Endothelial cell of umbilical vein (primary cell): Measurements from ENCODE around the gene CDKL4. TPM values are rescaled to one million over a fixed set of nuclear protein-coding genes. Genes with fewer than 3 reads are reported as not detected.

Experiments used
- BruUV-seq: library from RNA; stranded (reverse); fragments of 400-500 nt; replicated peaks from 2 replicates; lab custom pipeline; 2021; lab: Mats Ljungman, UMichigan
- CTCF ChIA-PET: fragments of 300-600, 350-600 bp; sonication (Branson Sonifier 250); formaldehyde crosslinking; loops from one replicate; lab custom pipeline; 2021; ENCODE audit warnings: antibody characterized with exemption, inconsistent platforms; lab: Charles Lee
- POLR2A ChIA-PET: fragments of 300-600, 350-600 bp; sonication (Branson Sonifier 250); formaldehyde crosslinking; loops from one replicate; lab custom pipeline; 2021; ENCODE audit warnings: antibody characterized with exemption, inconsistent platforms; lab: Charles Lee
- DNase-seq: peaks from one replicate; pipeline ENCODE4 v3.0.0-alpha.2; 2011; ENCODE audit warnings: low read depth, low spot score
- FAIRE-seq: peaks from 2 replicates; lab custom pipeline; 2011; peaks lifted over from hg19 to GRCh38; lab: Jason Lieb, UNC
- H2AFZ ChIP-seq: 2 replicates; pipeline ENCODE4 v1.6.0; 2012; ENCODE audit warnings: low read depth, low read length, control low read depth, inconsistent platforms
- H3K27ac ChIP-seq: 2 replicates; pipeline ENCODE4 v1.5.1; 2011; ENCODE audit warnings: low read depth, mild to moderate bottlenecking, control low read depth, low read length, moderate library complexity; ENCODE audit not compliant: insufficient read depth
- H3K27me3 ChIP-seq, 2 experiments: 2 replicates each; pipeline versions ENCODE4 v1.6.0 to v1.6.1; 2011; ENCODE audit warnings: low read length in 2 of 2, mixed read lengths in 1 of 2; ENCODE audit not compliant: control insufficient read depth in 2 of 2, insufficient read depth in 2 of 2
- H3K36me3 ChIP-seq, 2 experiments: 2 replicates in 1 of 2; 3 replicates in 1 of 2; pipeline ENCODE4 v1.5.1; 2011; ENCODE audit warnings: low read length in 2 of 2, mild to moderate bottlenecking in 1 of 2, moderate library complexity in 1 of 2; ENCODE audit not compliant: control insufficient read depth in 2 of 2, insufficient read depth in 2 of 2; ENCODE audit errors: extremely low read depth in 1 of 2
- H3K4me1 ChIP-seq: 3 replicates; pipeline ENCODE4 v1.5.1; 2011; ENCODE audit warnings: mild to moderate bottlenecking, low read length; ENCODE audit not compliant: control insufficient read depth, insufficient read depth; ENCODE audit errors: extremely low read depth
- H3K4me2 ChIP-seq: 2 replicates; pipeline ENCODE4 v1.6.1; 2011; ENCODE audit warnings: low read length, control low read depth, mixed read lengths; ENCODE audit not compliant: insufficient read depth
- H3K4me3 ChIP-seq, 3 experiments: fragments of 200-600 bp in 1 of 3; sonication (generic), shearing (Covaris generic) in 1 of 3; replicated peaks in 1 of 3; 2 replicates each; pipeline ENCODE4 v1.5.1; 2011 to 2016; ENCODE audit warnings: control low read depth in 3 of 3, low read length in 3 of 3, mild to moderate bottlenecking in 2 of 3, inconsistent platforms in 1 of 3, low read depth in 1 of 3, moderate library complexity in 1 of 3; ENCODE audit not compliant: insufficient read depth in 1 of 3
- H3K79me2 ChIP-seq: 2 replicates; pipeline ENCODE4 v1.6.0; 2012; ENCODE audit warnings: low read length, inconsistent platforms; ENCODE audit not compliant: control insufficient read depth, insufficient read depth
- H3K9ac ChIP-seq: replicated peaks from 2 replicates; pipeline ENCODE3; 2011; ENCODE audit warnings: low read length, control low read depth; ENCODE audit not compliant: insufficient read depth; ENCODE audit errors: extremely low read depth
- H3K9me1 ChIP-seq: replicated peaks from 3 replicates; pipeline ENCODE4 v1.6.0; 2011; ENCODE audit warnings: mild to moderate bottlenecking, low read length; ENCODE audit not compliant: control insufficient read depth, insufficient read depth; ENCODE audit errors: extremely low read depth
- H3K9me3 ChIP-seq: replicated peaks from 2 replicates; pipeline ENCODE4 v1.5.1; 2012; ENCODE audit warnings: low read length, inconsistent platforms; ENCODE audit not compliant: control insufficient read depth, insufficient read depth
- H4K20me1 ChIP-seq: replicated peaks from 2 replicates; pipeline ENCODE3; 2011; ENCODE audit warnings: mild to moderate bottlenecking, low read length; ENCODE audit not compliant: control insufficient read depth, insufficient read depth; ENCODE audit errors: extremely low read depth
- EZH2 ChIP-seq: IDR thresholded peaks from 2 replicates; pipeline ENCODE4 v1.6.1; 2012; ENCODE audit warnings: borderline replicate concordance, low read depth, mild to moderate bottlenecking, moderate library complexity, low read length, inconsistent platforms; ENCODE audit not compliant: severe bottlenecking
- FOS ChIP-seq: IDR thresholded peaks from 2 replicates; pipeline ENCODE4 v1.6.1; 2011; ENCODE audit warnings: mild to moderate bottlenecking, low read length, moderate library complexity, borderline replicate concordance; ENCODE audit not compliant: insufficient read depth
- GATA2 ChIP-seq: IDR thresholded peaks from 2 replicates; pipeline ENCODE4 v1.7.0; 2011; ENCODE audit warnings: low read depth, mild to moderate bottlenecking, moderate library complexity, mixed read lengths, low read length; ENCODE audit not compliant: insufficient read length, insufficient read depth
- JUN ChIP-seq: IDR thresholded peaks from 2 replicates; pipeline ENCODE4 v1.6.1; 2011; ENCODE audit warnings: borderline replicate concordance, low read depth; ENCODE audit not compliant: insufficient read length, insufficient read depth
- MYC ChIP-seq: IDR thresholded peaks from one replicate; pipeline ENCODE4 v1.6.1; 2011; ENCODE audit warnings: mild to moderate bottlenecking, low read depth, low read length
- POLR2A ChIP-seq: IDR thresholded peaks from 2 replicates; pipeline ENCODE4 v1.6.1; 2012; ENCODE audit warnings: low read depth, mild to moderate bottlenecking, control low read depth, low read length
- POLR2AphosphoS5 ChIP-seq: IDR thresholded peaks from 2 replicates; pipeline ENCODE4 v1.6.1; 2012; ENCODE audit warnings: low read depth, mild to moderate bottlenecking, control low read depth, low read length, moderate library complexity; ENCODE audit not compliant: insufficient read depth
- dilution Hi-C: fragments of 300-500 bp; cut with MboI; formaldehyde crosslinking; loops from one replicate; pipeline ENCODE4 v1.15.0; 2019; ENCODE audit warnings: low sequenced_read_pairs; ENCODE audit not compliant: extremely low pct_ligation_motif_present
- intact Hi-C: fragments of 100-400 bp; cut with micrococcal nuclease; formaldehyde crosslinking; loops from one replicate; pipeline ENCODE4 v1.10.0; 2022
- polyA plus RNA-seq, 4 experiments: library from polyadenylated mRNA; depleted of rRNA in 3 of 4; stranded (reverse) in 3 of 4; unstranded in 1 of 4; fragments of >200 nt; gene quantifications; 2 replicates each; pipeline versions ENCODE4 v1.2.1 to v1.2.3, GENCODE V29; 2011 to 2012; ENCODE audit warnings: missing spikeins in 1 of 4
- total RNA-seq: library from RNA; stranded (reverse); gene quantifications from 2 replicates; pipeline ENCODE4 v1.2.3, GENCODE V29; 2021
- TF ChIP-seq, protein P1 (sequence below): IDR thresholded peaks from 2 replicates; pipeline ENCODE4 v1.6.1; 2011; ENCODE audit not compliant: insufficient read depth, insufficient read length
- TF ChIP-seq, protein P2 (sequence below), 2 donors: IDR thresholded peaks; 1 replicate in 1 of 2; 2 replicates in 1 of 2; pipeline ENCODE4 v1.5.1; 2011; ENCODE audit warnings: low read length in 2 of 2, mild to moderate bottlenecking in 2 of 2, moderate library complexity in 2 of 2, control low read depth in 1 of 2, inconsistent platforms in 1 of 2, low read depth in 1 of 2; ENCODE audit not compliant: insufficient read depth in 1 of 2; ENCODE audit errors: extremely low read depth in 1 of 2

CDKL4 gene
- total and polyA plus RNA-seq, 2 donors (not counting 3 experiments of a cell fraction or from before 2014, with no cell fraction given) = 0.17 to 0.75 TPM

DNA sequence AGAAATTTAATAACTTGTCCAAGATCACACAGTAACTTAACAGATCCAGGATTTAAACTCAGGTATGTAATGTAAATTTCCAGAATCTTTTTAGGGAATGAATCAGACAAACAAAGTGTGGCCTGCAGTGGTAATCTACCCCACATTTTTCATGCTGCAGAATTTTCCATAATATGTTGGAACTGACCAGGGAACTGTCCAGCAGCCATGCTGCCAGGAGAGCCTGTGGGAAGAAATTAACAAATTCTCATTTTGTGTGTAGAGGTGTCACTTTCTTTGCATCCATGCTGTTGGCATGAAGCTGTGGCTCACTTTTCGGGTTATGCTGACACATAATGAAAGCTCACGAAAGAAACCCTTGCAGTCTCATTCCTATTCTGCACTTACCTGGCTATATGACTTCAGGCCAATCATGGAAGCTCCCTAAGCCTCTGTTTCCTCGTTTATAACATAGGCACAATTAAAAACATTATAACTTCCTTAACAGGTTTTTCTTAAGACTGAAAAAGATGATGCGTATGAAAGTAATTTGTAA, 54.7 kb downstream of the CDKL4 start:
- CTCF ChIA-PET = interaction anchor here (0.6 to 1.1 kb wide), 3 partner anchors 20 to 241 kb away, joined by 3 to 4 read pairs (median 4); no protein-coding TSS in a partner anchor
- Histone ChIP-seq H3K36me3 (no peaks in the 10 kb centered on the region), H3K4me2 (no peak overlapping the region), H3K27ac (no peak overlapping the region), H3K79me2 (no peaks in the 10 kb centered on the region), H3K9me3 (no peaks in the 10 kb centered on the region), H3K4me1 (no peaks in the 10 kb centered on the region), H3K27me3 (no peaks in the 10 kb centered on the region), H4K20me1 (no peaks in the 10 kb centered on the region), H3K9ac (no peak overlapping the region), H3K4me3 (no peak overlapping the region), H3K9me1 (no peaks in the 10 kb centered on the region), H2AFZ (no peak overlapping the region)
- TF ChIP-seq MYC (no peak), FOS (no peak), JUN (no peak), POLR2AphosphoS5 (no peak), GATA2 (no peak), EZH2 (no peak), POLR2A (no peak)
- TF ChIP-seq, protein P1, sequence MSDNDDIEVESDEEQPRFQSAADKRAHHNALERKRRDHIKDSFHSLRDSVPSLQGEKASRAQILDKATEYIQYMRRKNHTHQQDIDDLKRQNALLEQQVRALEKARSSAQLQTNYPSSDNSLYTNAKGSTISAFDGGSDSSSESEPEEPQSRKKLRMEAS = no peak
- TF ChIP-seq, protein P2, sequence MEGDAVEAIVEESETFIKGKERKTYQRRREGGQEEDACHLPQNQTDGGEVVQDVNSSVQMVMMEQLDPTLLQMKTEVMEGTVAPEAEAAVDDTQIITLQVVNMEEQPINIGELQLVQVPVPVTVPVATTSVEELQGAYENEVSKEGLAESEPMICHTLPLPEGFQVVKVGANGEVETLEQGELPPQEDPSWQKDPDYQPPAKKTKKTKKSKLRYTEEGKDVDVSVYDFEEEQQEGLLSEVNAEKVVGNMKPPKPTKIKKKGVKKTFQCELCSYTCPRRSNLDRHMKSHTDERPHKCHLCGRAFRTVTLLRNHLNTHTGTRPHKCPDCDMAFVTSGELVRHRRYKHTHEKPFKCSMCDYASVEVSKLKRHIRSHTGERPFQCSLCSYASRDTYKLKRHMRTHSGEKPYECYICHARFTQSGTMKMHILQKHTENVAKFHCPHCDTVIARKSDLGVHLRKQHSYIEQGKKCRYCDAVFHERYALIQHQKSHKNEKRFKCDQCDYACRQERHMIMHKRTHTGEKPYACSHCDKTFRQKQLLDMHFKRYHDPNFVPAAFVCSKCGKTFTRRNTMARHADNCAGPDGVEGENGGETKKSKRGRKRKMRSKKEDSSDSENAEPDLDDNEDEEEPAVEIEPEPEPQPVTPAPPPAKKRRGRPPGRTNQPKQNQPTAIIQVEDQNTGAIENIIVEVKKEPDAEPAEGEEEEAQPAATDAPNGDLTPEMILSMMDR (IDR thresholded peaks at IDR 0.05; ENCODE audit: extremely low read depth in 1 of 2, insufficient read depth in 1 of 2, low read depth in 1 of 2, low read length in 2 of 2) = no peak
- dilution Hi-C loops (no loop called here), intact Hi-C loops (no loop called here)
- POLR2A ChIA-PET = no interaction called here
- no TSS peak for BruUV-seq
- FAIRE-seq (peak; percentile 24), DNase-seq (no peak)
